ENCODE data around the gene AP1M2.

DNA sequence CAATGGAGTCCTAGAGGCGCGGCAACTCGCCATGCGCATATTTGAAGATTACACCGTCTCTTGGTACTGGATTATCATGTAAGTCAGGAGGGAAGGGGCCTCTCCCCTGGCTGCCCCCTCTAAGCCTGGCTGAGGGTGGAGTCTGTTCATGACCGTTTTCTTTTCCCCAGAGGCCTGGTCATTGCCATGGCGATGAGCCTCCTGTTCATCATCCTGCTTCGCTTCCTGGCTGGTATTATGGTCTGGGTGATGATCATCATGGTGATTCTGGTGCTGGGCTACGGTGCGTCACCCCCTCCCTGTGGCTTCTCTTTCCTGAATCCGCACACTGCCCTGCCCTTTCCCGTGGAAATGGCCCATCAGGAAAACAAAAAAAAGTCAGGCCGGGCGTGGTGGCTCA is 44.8 kb upstream of the AP1M2 start:
- TF ChIP-seq, protein P1, sequence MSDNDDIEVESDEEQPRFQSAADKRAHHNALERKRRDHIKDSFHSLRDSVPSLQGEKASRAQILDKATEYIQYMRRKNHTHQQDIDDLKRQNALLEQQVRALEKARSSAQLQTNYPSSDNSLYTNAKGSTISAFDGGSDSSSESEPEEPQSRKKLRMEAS (CRISPR knock-in tag; IDR thresholded peaks at IDR 0.05) = no peak
- TF ChIP-seq TP53 (CRISPR knock-in tag; IDR thresholded peaks at IDR 0.05) = no peak

Measured in WTC11 (cell line).